CD4-positive, alpha-beta T cell treated with Interleukin-2 at 100 ng/mL for 4 hours (primary cell): Measurements from ENCODE around the gene OARD1.

Experiments used
- DNase-seq: peaks from one replicate; pipeline ENCODE4 v3.0.0-alpha.2; 2020; ENCODE audit warnings: low spot score

The OARD1 gene

GRCh38 chr6:41047745-41048732 is 24.1 kb downstream of the OARD1 start:
- no peak for DNase-seq

GRCh38 chr6:41047306-41047705 is 24.9 kb downstream of the OARD1 start:
- no peak for DNase-seq

GRCh38 chr6:41046084-41046483 is 26.1 kb downstream of the OARD1 start:
- DNase-seq: no peak

GRCh38 chr6:41045664-41046063 is 26.5 kb downstream of the OARD1 start:
- DNase-seq: no peak

GRCh38 chr6:41043151-41043550 is 29.0 kb downstream of the OARD1 start:
- no peak for DNase-seq

GRCh38 chr6:41042226-41043055 is 29.7 kb downstream of the OARD1 start, which contains the start of gene TSPO2:
Gene TSPO2 (plus strand): TSS chr6:41042467. CDS start chr6:41042986, 519 bp downstream.
- DNase-seq: no peak

- DNase-seq: no peak
Observed at GRCh38 chr6:41040940-41041536, 31.1 kb downstream of the OARD1 start.

- DNase-seq: no peak
Observed at GRCh38 chr6:41040101-41040939, 31.8 kb downstream of the OARD1 start.

GRCh38 chr6:41039060-41039998 is 32.8 kb downstream of the OARD1 start, which contains the start of gene UNC5CL:
Gene UNC5CL (minus strand): TSS chr6:41039221. CDS start chr6:41035074, 4,147 bp downstream.
- peak; percentile 52 for DNase-seq

- no peak for DNase-seq
Observed at GRCh38 chr6:41038205-41038604, 34.0 kb downstream of the OARD1 start.

- DNase-seq: no peak
Observed at GRCh38 chr6:41037107-41037900, 34.9 kb downstream of the OARD1 start.

- no peak for DNase-seq
Observed at GRCh38 chr6:41036601-41037000, 35.6 kb downstream of the OARD1 start.

- DNase-seq: no peak
Observed at GRCh38 chr6:41036186-41036585, 36.0 kb downstream of the OARD1 start.

GRCh38 chr6:41033776-41034175 is 38.4 kb downstream of the OARD1 start:
- no peak for DNase-seq

GRCh38 chr6:41032830-41033229 is 39.3 kb downstream of the OARD1 start:
- no peak for DNase-seq

GRCh38 chr6:41028561-41029412 is 43.4 kb downstream of the OARD1 start:
- no peak for DNase-seq

GRCh38 chr6:41027799-41028560 is 44.2 kb downstream of the OARD1 start:
- peak; percentile 70 for DNase-seq

GRCh38 chr6:41027241-41027640 is 44.9 kb downstream of the OARD1 start:
- no peak for DNase-seq
